ENCODE measurements around the gene ERICH2. TPM values are rescaled to one million over a fixed set of nuclear protein-coding genes. Genes with fewer than 3 reads are reported as not detected.
"Not testable (repeated sequence)": the region's sequence is repeated elsewhere in the genome, so short reads cannot be mapped to it uniquely, and the experiment has no call there.

The ERICH2 gene
- total and polyA plus RNA-seq, 4 experiments from 2014 or later = 0.58 TPM; not detected in 3

- H3K9me3 ChIP-seq (ENCODE audit: control insufficient read depth in 1 of 2, low read length in 2 of 2) = no peaks in the 10 kb centered on the region
- no peaks in the 10 kb centered on the region for H3K4me1 Mint-ChIP-seq
- no peak overlapping the region for H3K27ac Mint-ChIP-seq
- no peak overlapping the region for H3K4me3 ChIP-seq (ENCODE audit: low read length in 2 of 2)
- no peaks in the 10 kb centered on the region for H3K4me1 ChIP-seq (ENCODE audit: insufficient read depth, low read length)
- intact Hi-C loops (cut with micrococcal nuclease) = no loop called here
- H3K9me3 Mint-ChIP-seq = peaks cover 0 to 2% (median 0%) of the 10 kb centered on the region in 8 donors
- no peaks in the 10 kb centered on the region for H3K36me3 Mint-ChIP-seq
- H3K27me3 ChIP-seq (ENCODE audit: insufficient read depth, low read length) = peaks cover 6% of the 10 kb centered on the region
- POLR2A ChIA-PET (ENCODE audit: partially characterized antibody) = no interaction called here
- H3K27ac ChIP-seq (ENCODE audit: low read depth, low read length) = no peak overlapping the region
- DNase-seq = no peak
- CTCF ChIA-PET (ENCODE audit: partially characterized antibody) = no interaction called here
- no peak overlapping the region for H3K4me3 Mint-ChIP-seq
- peaks cover 23 to 32% of the 10 kb centered on the region in 2 donors for H3K27me3 Mint-ChIP-seq
- H3K36me3 ChIP-seq (ENCODE audit: insufficient read depth, low read length) = no peaks in the 10 kb centered on the region
Measured at GRCh38 chr2:170742896-170743529, 27.2 kb upstream of the ERICH2 start.

GRCh38 chr2:170743530-170744239 lies 26.5 kb upstream of the ERICH2 start:
- Mint-ChIP-seq H3K36me3 (no peaks in the 10 kb centered on the region), H3K4me1 (no peaks in the 10 kb centered on the region), H3K4me3 (no peak overlapping the region), H3K9me3 (peaks cover 0 to 2% (median 0%) of the 10 kb centered on the region in 8 donors), H3K27me3 (peaks cover 25 to 30% of the 10 kb centered on the region in 2 donors), H3K27ac (no peak overlapping the region)
- POLR2A ChIA-PET (ENCODE audit: partially characterized antibody) = no interaction called here
- no peaks in the 10 kb centered on the region for H3K9me3 ChIP-seq (ENCODE audit: control insufficient read depth in 1 of 2, low read length in 2 of 2)
- H3K27ac ChIP-seq (ENCODE audit: low read depth, low read length) = no peak overlapping the region
- intact Hi-C loops (cut with micrococcal nuclease) = no loop called here
- CTCF ChIA-PET (ENCODE audit: partially characterized antibody) = no interaction called here
- no peak for DNase-seq
- no peak overlapping the region for H3K4me3 ChIP-seq (ENCODE audit: low read length in 2 of 2)
- H3K4me1 ChIP-seq (ENCODE audit: insufficient read depth, low read length) = no peaks in the 10 kb centered on the region
- no peaks in the 10 kb centered on the region for H3K36me3 ChIP-seq (ENCODE audit: insufficient read depth, low read length)
- H3K27me3 ChIP-seq (ENCODE audit: insufficient read depth, low read length) = peaks cover 6% of the 10 kb centered on the region

GRCh38 chr2:170744248-170745002 lies 25.8 kb upstream of the ERICH2 start:
- Mint-ChIP-seq H3K9me3 (no peaks in the 10 kb centered on the region), H3K4me1 (no peaks in the 10 kb centered on the region), H3K4me3 (no peak overlapping the region), H3K27ac (no peak overlapping the region), H3K27me3 (peaks cover 22 to 31% of the 10 kb centered on the region in 2 donors), H3K36me3 (no peaks in the 10 kb centered on the region)
- peaks cover 6% of the 10 kb centered on the region for H3K27me3 ChIP-seq (ENCODE audit: insufficient read depth, low read length)
- ChIA-PET CTCF (ENCODE audit: partially characterized antibody) (no interaction called here), POLR2A (ENCODE audit: partially characterized antibody) (no interaction called here)
- DNase-seq = no peak
- H3K4me1 ChIP-seq (ENCODE audit: insufficient read depth, low read length) = no peaks in the 10 kb centered on the region
- H3K27ac ChIP-seq (ENCODE audit: low read depth, low read length) = no peak overlapping the region
- H3K36me3 ChIP-seq (ENCODE audit: insufficient read depth, low read length) = no peaks in the 10 kb centered on the region
- no peaks in the 10 kb centered on the region for H3K9me3 ChIP-seq (ENCODE audit: control insufficient read depth in 1 of 2, low read length in 2 of 2)
- no peak overlapping the region for H3K4me3 ChIP-seq (ENCODE audit: low read length in 2 of 2)
- intact Hi-C loops (cut with micrococcal nuclease) = no loop called here

GRCh38 chr2:170745305-170745704 lies 24.9 kb upstream of the ERICH2 start:
- Histone ChIP-seq H3K27me3 (ENCODE audit: insufficient read depth, low read length) (peaks cover 6% of the 10 kb centered on the region), H3K4me3 (ENCODE audit: low read length in 2 of 2) (no peak overlapping the region), H3K27ac (ENCODE audit: low read depth, low read length) (no peak overlapping the region), H3K4me1 (ENCODE audit: insufficient read depth, low read length) (no peaks in the 10 kb centered on the region), H3K36me3 (ENCODE audit: insufficient read depth, low read length) (no peaks in the 10 kb centered on the region), H3K9me3 (ENCODE audit: control insufficient read depth in 1 of 2, low read length in 2 of 2) (no peaks in the 10 kb centered on the region)
- no peaks in the 10 kb centered on the region for H3K4me1 Mint-ChIP-seq
- peaks cover 0 to 2% (median 0%) of the 10 kb centered on the region in 8 donors for H3K9me3 Mint-ChIP-seq
- ChIA-PET POLR2A (ENCODE audit: partially characterized antibody) (no interaction called here), CTCF (ENCODE audit: partially characterized antibody) (no interaction called here)
- DNase-seq = no peak
- no peaks in the 10 kb centered on the region for H3K36me3 Mint-ChIP-seq
- intact Hi-C loops (cut with micrococcal nuclease) = no loop called here
- H3K27ac Mint-ChIP-seq = no peak overlapping the region
- H3K4me3 Mint-ChIP-seq = no peak overlapping the region
- H3K27me3 Mint-ChIP-seq = peaks cover 23 to 30% of the 10 kb centered on the region in 2 donors

GRCh38 chr2:170747921-170748320 lies 22.3 kb upstream of the ERICH2 start:
- H3K4me3 Mint-ChIP-seq = no peak overlapping the region
- H3K36me3 Mint-ChIP-seq = no peaks in the 10 kb centered on the region
- Histone ChIP-seq H3K4me3 (ENCODE audit: low read length in 2 of 2) (no peak overlapping the region), H3K4me1 (ENCODE audit: insufficient read depth, low read length) (no peaks in the 10 kb centered on the region), H3K36me3 (ENCODE audit: insufficient read depth, low read length) (no peaks in the 10 kb centered on the region), H3K27ac (ENCODE audit: low read depth, low read length) (no peak overlapping the region), H3K9me3 (ENCODE audit: control insufficient read depth in 1 of 2, low read length in 2 of 2) (no peaks in the 10 kb centered on the region), H3K27me3 (ENCODE audit: insufficient read depth, low read length) (no peaks in the 10 kb centered on the region)
- H3K4me1 Mint-ChIP-seq = no peaks in the 10 kb centered on the region
- H3K27me3 Mint-ChIP-seq = peaks cover 29 to 40% of the 10 kb centered on the region in 2 donors
- intact Hi-C loops (cut with micrococcal nuclease) = no loop called here
- H3K27ac Mint-ChIP-seq = no peak overlapping the region
- no peak for DNase-seq
- peaks cover 0 to 2% (median 0%) of the 10 kb centered on the region in 8 donors for H3K9me3 Mint-ChIP-seq
- CTCF ChIA-PET (ENCODE audit: partially characterized antibody) = no interaction called here
- POLR2A ChIA-PET (ENCODE audit: partially characterized antibody) = no interaction called here

- peaks cover 20 to 26% of the 10 kb centered on the region in 2 donors for H3K27me3 Mint-ChIP-seq
- H3K4me3 Mint-ChIP-seq, DNase-seq: not testable (repeated sequence)
Measured at GRCh38 chr2:170751555-170751954, 18.6 kb upstream of the ERICH2 start.

GRCh38 chr2:170761572-170761971 lies 8.6 kb upstream of the ERICH2 start:
- ChIA-PET POLR2A (ENCODE audit: partially characterized antibody) (no interaction called here), CTCF (ENCODE audit: partially characterized antibody) (interaction anchor here (1.5 kb wide), 1 partner anchor 13 kb away, joined by 3 read pairs; no protein-coding TSS in a partner anchor)
- Mint-ChIP-seq H3K27ac (no peak overlapping the region), H3K27me3 (peaks cover 7 to 9% of the 10 kb centered on the region in 2 donors), H3K4me1 (no peaks in the 10 kb centered on the region), H3K4me3 (no peak overlapping the region), H3K9me3 (no peaks in the 10 kb centered on the region), H3K36me3 (no peaks in the 10 kb centered on the region)
- H3K9me3 ChIP-seq (ENCODE audit: control insufficient read depth in 1 of 2, low read length in 2 of 2) = no peaks in the 10 kb centered on the region
- no peak for DNase-seq
- H3K4me3 ChIP-seq (ENCODE audit: low read length in 2 of 2) = no peak overlapping the region
- no peaks in the 10 kb centered on the region for H3K36me3 ChIP-seq (ENCODE audit: insufficient read depth, low read length)
- H3K27ac ChIP-seq (ENCODE audit: low read depth, low read length) = no peak overlapping the region
- H3K4me1 ChIP-seq (ENCODE audit: insufficient read depth, low read length) = no peaks in the 10 kb centered on the region
- intact Hi-C loops (cut with micrococcal nuclease) = no loop called here
- H3K27me3 ChIP-seq (ENCODE audit: insufficient read depth, low read length) = no peaks in the 10 kb centered on the region

More at GRCh38 chr2:170751555-170751954, 18.6 kb upstream of the ERICH2 start:
- intact Hi-C loops (cut with micrococcal nuclease); H3K36me3 ChIP-seq (ENCODE audit: insufficient read depth, low read length); H3K9me3 ChIP-seq (ENCODE audit: control insufficient read depth in 1 of 2, low read length in 2 of 2); H3K27ac Mint-ChIP-seq; H3K4me3 ChIP-seq (ENCODE audit: low read length in 2 of 2); CTCF ChIA-PET (ENCODE audit: partially characterized antibody); H3K4me1 ChIP-seq (ENCODE audit: insufficient read depth, low read length); H3K9me3 Mint-ChIP-seq; POLR2A ChIA-PET (ENCODE audit: partially characterized antibody); H3K27me3 ChIP-seq (ENCODE audit: insufficient read depth, low read length); H3K27ac ChIP-seq (ENCODE audit: low read depth, low read length); H3K36me3 Mint-ChIP-seq; H3K4me1 Mint-ChIP-seq: not testable (repeated sequence)

All from CD4-positive, alpha-beta memory T cell (primary cell).